KMS-11 (cell line): ENCODE results near the gene GPR31.

ENCODE experiments used
- H2AFZ ChIP-seq: fragments of 200-600 bp; sonication (generic); 2 replicates; pipeline ENCODE4 v1.6.1; 2016; ENCODE audit warnings: antibody characterized with exemption, mixed run types, low read depth
- H3K27ac ChIP-seq: fragments of 200-600 bp; sonication (generic); 2 replicates; pipeline ENCODE4 v1.6.1; 2016; ENCODE audit warnings: mild to moderate bottlenecking, mixed run types
- H3K27me3 ChIP-seq: fragments of 200-600 bp; sonication (generic); 2 replicates; pipeline ENCODE4 v1.6.1; 2017; ENCODE audit warnings: mild to moderate bottlenecking, low read depth, mixed run types, moderate library complexity; ENCODE audit not compliant: insufficient read depth
- H3K36me3 ChIP-seq: fragments of 200-600 bp; sonication (generic); 2 replicates; pipeline ENCODE4 v1.6.1; 2017; ENCODE audit warnings: mild to moderate bottlenecking, mixed run types; ENCODE audit not compliant: insufficient read depth
- H3K4me1 ChIP-seq: fragments of 200-600 bp; sonication (generic); 2 replicates; pipeline ENCODE4 v1.6.1; 2016; ENCODE audit warnings: mild to moderate bottlenecking, low read depth, mixed run types; ENCODE audit not compliant: poor library complexity, severe bottlenecking
- H3K4me2 ChIP-seq: fragments of 200-600 bp; sonication (generic); 2 replicates; pipeline ENCODE4 v1.7.0; 2016; ENCODE audit warnings: mild to moderate bottlenecking, mixed run types
- H3K4me3 ChIP-seq: fragments of 200-600 bp; sonication (generic); IDR thresholded peaks from 2 replicates; pipeline ENCODE4 v1.6.1; 2017; ENCODE audit warnings: low read depth, low read length, mixed read lengths; ENCODE audit not compliant: insufficient read depth
- H3K79me2 ChIP-seq: fragments of 200-600 bp; sonication (generic); 2 replicates; pipeline ENCODE4 v1.6.1; 2016; ENCODE audit warnings: low read depth, mixed run types; ENCODE audit not compliant: insufficient read depth
- H3K9ac ChIP-seq: fragments of 200-600 bp; sonication (generic); 2 replicates; pipeline ENCODE4 v1.6.1; 2016; ENCODE audit warnings: mild to moderate bottlenecking, mixed run types
- H4K20me1 ChIP-seq: fragments of 200-600 bp; sonication (generic); 2 replicates; pipeline ENCODE4 v1.6.1; 2016; ENCODE audit warnings: mild to moderate bottlenecking, mixed run types; ENCODE audit not compliant: insufficient read depth
- TF ChIP-seq, protein P1 (sequence below): fragments of 200-600 bp; sonication (generic); conservative IDR thresholded peaks from 2 replicates; pipeline ENCODE4 v1.6.1; 2017; ENCODE audit warnings: low read depth, mild to moderate bottlenecking, antibody characterized with exemption, low read length, moderate library complexity, mixed read lengths

Gene GPR31

GRCh38 chr6:167161851-167162467 is 4.2 kb upstream of the GPR31 start:
- Histone ChIP-seq H3K4me2 (no peak overlapping the region), H3K9ac (no peak overlapping the region)

DNA sequence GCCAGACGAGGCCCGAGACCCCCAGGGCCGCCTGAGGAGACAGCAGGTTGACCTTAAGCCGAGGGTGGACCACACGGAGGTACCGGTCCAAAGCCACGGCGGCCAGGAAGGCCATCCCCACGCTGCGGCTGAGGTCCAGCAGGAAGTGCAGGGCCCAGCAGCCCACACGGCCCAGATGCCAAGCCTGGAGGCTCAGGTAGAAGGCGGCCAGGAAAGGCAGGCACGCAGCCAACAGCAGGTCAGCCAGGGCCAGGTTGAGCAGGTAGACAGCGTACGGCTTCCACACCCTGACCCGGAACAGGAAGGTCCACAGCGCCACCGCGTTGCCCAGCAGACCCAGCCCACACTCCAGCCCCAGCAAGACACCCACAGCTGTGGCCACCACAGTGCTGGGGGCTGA is 366 bp downstream of the GPR31 start:
- no peak overlapping the region for H3K27ac ChIP-seq
- TF ChIP-seq, protein P1, sequence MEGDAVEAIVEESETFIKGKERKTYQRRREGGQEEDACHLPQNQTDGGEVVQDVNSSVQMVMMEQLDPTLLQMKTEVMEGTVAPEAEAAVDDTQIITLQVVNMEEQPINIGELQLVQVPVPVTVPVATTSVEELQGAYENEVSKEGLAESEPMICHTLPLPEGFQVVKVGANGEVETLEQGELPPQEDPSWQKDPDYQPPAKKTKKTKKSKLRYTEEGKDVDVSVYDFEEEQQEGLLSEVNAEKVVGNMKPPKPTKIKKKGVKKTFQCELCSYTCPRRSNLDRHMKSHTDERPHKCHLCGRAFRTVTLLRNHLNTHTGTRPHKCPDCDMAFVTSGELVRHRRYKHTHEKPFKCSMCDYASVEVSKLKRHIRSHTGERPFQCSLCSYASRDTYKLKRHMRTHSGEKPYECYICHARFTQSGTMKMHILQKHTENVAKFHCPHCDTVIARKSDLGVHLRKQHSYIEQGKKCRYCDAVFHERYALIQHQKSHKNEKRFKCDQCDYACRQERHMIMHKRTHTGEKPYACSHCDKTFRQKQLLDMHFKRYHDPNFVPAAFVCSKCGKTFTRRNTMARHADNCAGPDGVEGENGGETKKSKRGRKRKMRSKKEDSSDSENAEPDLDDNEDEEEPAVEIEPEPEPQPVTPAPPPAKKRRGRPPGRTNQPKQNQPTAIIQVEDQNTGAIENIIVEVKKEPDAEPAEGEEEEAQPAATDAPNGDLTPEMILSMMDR = no peak
- no peak overlapping the region for H3K4me3 ChIP-seq
- H3K27me3 ChIP-seq = no peaks in the 10 kb centered on the region
- H3K4me1 ChIP-seq = peaks cover 5% of the 10 kb centered on the region
- H2AFZ ChIP-seq = no peak overlapping the region
- H3K36me3 ChIP-seq = no peaks in the 10 kb centered on the region
- no peaks in the 10 kb centered on the region for H4K20me1 ChIP-seq
- no peak overlapping the region for H3K9ac ChIP-seq
- no peaks in the 10 kb centered on the region for H3K79me2 ChIP-seq
- no peak overlapping the region for H3K4me2 ChIP-seq

More at GRCh38 chr6:167161851-167162467, 4.2 kb upstream of the GPR31 start:
- Histone ChIP-seq H3K79me2 (no peaks in the 10 kb centered on the region), H3K4me1 (no peaks in the 10 kb centered on the region), H3K27ac (no peak overlapping the region), H3K27me3 (no peaks in the 10 kb centered on the region), H2AFZ (no peak overlapping the region), H4K20me1 (no peaks in the 10 kb centered on the region), H3K4me3 (no peak overlapping the region), H3K36me3 (no peaks in the 10 kb centered on the region)
- TF ChIP-seq, protein P1 = no peak

DNA sequence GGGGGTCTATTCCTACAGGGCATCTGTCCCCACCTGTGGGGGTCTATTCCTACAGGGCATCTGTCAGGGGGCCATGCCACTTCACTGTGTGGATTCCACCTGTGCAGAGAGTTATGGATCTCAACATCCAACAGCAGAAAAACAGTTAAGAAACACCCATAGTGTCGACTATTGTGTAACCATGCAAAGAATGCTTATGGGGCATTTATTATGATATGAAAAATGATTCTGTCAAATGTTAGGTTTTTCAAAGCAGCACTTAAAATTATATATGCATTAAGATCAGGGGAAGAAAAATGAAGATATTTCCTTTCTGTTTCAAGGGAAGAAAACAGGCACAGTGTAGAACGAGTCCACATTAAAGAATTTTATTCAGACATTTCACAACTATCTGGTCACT is 2.9 kb downstream of the GPR31 start:
- H3K4me1 ChIP-seq = peaks cover 5% of the 10 kb centered on the region
- H3K36me3 ChIP-seq = no peaks in the 10 kb centered on the region
- H3K27me3 ChIP-seq = no peaks in the 10 kb centered on the region
- no peaks in the 10 kb centered on the region for H3K79me2 ChIP-seq
- H2AFZ ChIP-seq = no peak overlapping the region
- no peak overlapping the region for H3K4me3 ChIP-seq
- no peak overlapping the region for H3K4me2 ChIP-seq
- H3K9ac ChIP-seq = no peak overlapping the region
- H3K27ac ChIP-seq = no peak overlapping the region
- TF ChIP-seq, protein P1 = no peak
- H4K20me1 ChIP-seq = no peaks in the 10 kb centered on the region

DNA sequence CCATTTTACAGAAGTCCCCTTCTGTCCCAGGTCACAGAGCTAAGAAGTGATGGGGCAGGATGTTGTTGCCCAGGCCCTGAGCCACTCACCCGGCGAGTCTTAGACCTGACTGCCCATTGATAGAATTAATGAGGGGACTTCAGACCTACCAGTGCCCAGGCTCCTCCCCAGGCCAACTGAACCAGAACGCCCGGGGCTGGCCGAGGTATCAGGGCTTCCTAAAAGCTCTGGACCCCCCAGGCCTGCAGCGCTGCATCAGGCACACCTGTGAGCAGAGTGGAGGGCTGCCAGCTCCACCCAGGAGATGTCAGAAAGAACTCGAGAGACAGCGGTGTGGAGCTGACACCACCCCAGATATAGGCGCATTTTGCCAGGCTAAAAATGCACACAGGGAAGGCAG is 3.5 kb downstream of the GPR31 start:
- Histone ChIP-seq H3K36me3 (no peaks in the 10 kb centered on the region), H3K9ac (no peak overlapping the region), H3K4me2 (no peak overlapping the region), H3K27ac (no peak overlapping the region), H3K27me3 (no peaks in the 10 kb centered on the region), H3K79me2 (no peaks in the 10 kb centered on the region), H3K4me1 (peaks cover 5% of the 10 kb centered on the region), H2AFZ (no peak overlapping the region), H4K20me1 (no peaks in the 10 kb centered on the region), H3K4me3 (no peak overlapping the region)
- TF ChIP-seq, protein P1 = no peak
